GM19463 (cell line): ENCODE results near the gene CHCHD6.

Experiments used
- ATAC-seq: cut with Tn5 transposase; IDR thresholded peaks from one replicate; pipeline ENCODE4 v1.9.1; 2021; ENCODE audit warnings: mild to moderate bottlenecking, moderate library complexity; ENCODE audit not compliant: unreplicated experiment

The CHCHD6 gene

GRCh38 chr3:127000761-127001160 lies 296.7 kb downstream of the CHCHD6 start:
- no peak for ATAC-seq

DNA sequence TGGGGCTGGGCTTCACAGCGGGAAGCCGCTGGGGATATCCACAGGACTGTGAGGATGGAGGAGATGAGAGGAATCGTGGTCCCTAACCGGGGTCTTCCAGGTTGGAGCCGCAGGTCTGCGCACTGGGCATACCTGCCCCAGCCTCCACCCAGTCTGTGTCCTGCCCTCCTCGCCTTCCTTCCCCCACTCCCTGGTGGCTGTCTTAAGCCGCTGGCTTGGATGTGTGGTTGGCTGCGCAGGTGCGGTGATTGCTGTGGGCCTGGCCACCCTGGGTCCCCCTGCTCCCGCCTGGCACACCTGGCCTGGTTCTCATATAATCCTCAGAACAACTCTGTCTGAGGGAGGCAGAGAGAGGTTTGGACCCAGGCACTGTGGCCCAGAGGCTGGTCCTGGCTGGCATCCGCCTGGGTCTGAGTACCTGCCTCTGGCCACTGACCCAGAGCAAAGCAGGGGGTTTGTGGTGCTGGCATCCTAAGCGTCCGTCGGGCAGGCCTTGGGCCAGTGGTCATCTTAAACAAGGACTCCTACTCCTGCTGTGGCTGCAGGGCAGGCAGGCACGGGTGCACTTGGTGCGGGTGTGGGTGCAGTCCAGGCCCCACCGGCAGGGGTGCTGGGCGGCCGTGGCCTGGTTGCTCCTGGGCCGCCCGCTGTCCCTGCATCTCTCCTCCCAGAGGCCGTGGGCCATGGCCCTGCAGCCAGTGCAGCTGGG lies 297.6 kb downstream of the CHCHD6 start:
- no peak for ATAC-seq

GRCh38 chr3:127002195-127003174 lies 298.4 kb downstream of the CHCHD6 start:
- ATAC-seq = no peak

- ATAC-seq = no peak
These were observed 299.1 kb downstream of the CHCHD6 start for GRCh38 chr3:127003175-127003555.

DNA sequence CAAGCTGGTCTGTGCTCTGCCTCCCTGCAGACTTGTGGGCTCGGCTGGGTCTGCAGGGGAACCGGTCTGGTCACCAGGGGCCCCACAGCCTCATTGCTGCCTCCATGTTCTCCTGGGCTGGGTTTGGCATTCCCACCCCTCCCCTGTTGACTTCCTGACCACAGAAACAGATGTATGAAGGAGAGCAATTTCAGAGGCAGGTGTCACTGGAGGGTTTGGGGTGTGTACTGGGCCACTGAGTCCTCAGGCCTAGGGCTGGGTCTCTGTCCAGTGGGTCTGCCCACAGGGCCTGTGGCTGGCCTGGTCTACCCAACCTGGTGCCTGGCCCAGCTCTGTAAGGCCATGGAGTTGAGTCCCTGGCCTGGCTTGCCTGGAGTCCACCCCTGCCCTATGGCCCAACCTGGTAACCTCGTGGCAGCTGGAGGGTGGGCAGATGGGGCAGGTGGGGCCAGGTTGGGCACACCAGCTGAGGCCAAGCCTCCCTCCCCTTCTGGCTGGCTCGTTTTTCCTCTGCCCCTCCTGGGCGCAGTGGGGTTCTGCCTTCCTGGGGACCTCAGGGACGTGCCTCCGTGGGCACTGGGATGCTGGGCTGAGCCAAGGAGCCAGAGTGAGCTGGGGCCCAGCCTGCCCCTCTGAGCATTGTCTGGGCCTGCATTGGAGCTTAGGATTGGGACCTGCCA lies 299.7 kb downstream of the CHCHD6 start:
- no peak for ATAC-seq

DNA sequence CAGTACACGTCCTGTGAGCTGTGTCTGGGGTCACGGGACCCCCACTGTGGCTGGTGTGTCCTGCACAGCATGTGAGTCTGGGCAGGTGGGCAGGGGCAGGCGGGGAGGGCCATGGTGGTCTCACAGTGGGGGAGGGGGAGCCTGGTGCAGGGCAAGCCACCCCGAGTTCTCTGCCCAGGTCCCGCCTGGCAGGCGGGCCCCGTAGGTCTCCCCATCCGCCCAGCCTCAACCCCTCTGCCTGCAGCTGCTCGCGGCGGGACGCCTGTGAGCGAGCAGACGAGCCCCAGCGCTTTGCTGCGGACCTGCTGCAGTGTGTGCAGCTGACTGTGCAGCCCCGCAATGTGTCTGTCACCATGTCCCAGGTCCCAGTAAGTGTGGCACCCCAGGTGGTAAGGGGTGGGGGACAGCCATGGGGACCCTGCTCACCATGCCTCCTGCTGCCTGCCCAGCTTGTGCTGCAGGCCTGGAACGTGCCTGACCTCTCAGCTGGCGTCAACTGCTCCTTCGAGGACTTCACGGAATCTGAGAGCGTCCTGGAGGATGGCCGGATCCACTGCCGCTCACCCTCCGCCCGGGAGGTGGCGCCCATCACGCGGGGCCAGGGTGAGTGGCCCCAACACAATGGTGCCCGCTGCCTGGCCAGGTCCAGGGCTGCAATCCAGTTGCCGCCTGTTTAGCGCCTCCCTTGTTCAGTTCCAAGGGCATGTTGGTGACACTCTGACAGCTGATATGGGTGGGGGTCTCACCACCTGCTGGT lies 300.8 kb downstream of the CHCHD6 start:
- no peak for ATAC-seq

- no peak for ATAC-seq
These were observed 301.9 kb downstream of the CHCHD6 start for GRCh38 chr3:127005864-127006500.

- ATAC-seq = no peak
These were observed 302.9 kb downstream of the CHCHD6 start for GRCh38 chr3:127006781-127007436.

- no peak for ATAC-seq
These were observed 304.2 kb downstream of the CHCHD6 start for GRCh38 chr3:127008236-127008635.

GRCh38 chr3:127009531-127009930 lies 305.5 kb downstream of the CHCHD6 start:
- no peak for ATAC-seq
